Rectal smooth muscle tissue (tissue), 1 donor: Measurements from ENCODE around the gene LMX1B.

Experiments
- H3K27ac ChIP-seq: one replicate; pipeline ENCODE4 v1.7.0; 2013; ENCODE audit warnings: low read depth, low read length, inconsistent platforms
- H3K27me3 ChIP-seq: one replicate; pipeline ENCODE4 v1.7.0; 2013; ENCODE audit warnings: low read length; ENCODE audit not compliant: control insufficient read depth, insufficient read depth
- H3K36me3 ChIP-seq: one replicate; pipeline ENCODE4 v1.7.0; 2013; ENCODE audit warnings: low read length; ENCODE audit not compliant: control insufficient read depth, insufficient read depth
- H3K4me1 ChIP-seq: one replicate; pipeline ENCODE4 v1.7.0; 2013; ENCODE audit warnings: low read length; ENCODE audit not compliant: control insufficient read depth, insufficient read depth
- H3K4me3 ChIP-seq: one replicate; pipeline ENCODE4 v1.7.0; 2013; ENCODE audit warnings: low read length
- H3K9ac ChIP-seq: one replicate; pipeline ENCODE4 v1.7.0; 2013; ENCODE audit warnings: low read length

LMX1B gene

DNA sequence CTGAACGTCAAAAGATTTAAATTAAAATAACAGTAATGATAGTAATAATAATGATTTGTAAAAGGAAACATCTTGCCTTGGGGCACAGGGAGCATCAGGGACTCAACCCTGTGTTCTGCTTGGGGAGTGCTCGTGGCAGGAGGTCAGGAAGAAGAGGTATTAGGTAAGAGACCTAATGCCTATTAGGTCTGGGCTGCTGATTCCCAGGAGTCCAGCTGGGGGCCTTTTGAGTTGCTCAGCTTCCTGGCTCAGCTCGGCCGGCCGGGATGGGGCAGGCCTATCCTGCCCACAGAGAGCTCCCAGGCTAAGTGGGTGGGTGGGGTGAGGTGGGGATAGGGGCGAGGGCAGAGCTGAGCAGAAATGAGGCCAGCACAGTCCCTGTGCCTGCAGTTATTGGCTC, 17.5 kb downstream of the LMX1B start:
- Histone ChIP-seq H3K4me3 (no peak overlapping the region), H3K4me1 (no peaks in the 10 kb centered on the region), H3K27ac (no peak overlapping the region), H3K36me3 (no peaks in the 10 kb centered on the region), H3K27me3 (peaks cover 39% of the 10 kb centered on the region), H3K9ac (no peak overlapping the region)

- H3K9ac ChIP-seq, result no peak overlapping the region
- no peaks in the 10 kb centered on the region for H3K36me3 ChIP-seq
- H3K4me1 ChIP-seq, result no peaks in the 10 kb centered on the region
- no peak overlapping the region for H3K27ac ChIP-seq
- H3K27me3 ChIP-seq, result peaks cover 47% of the 10 kb centered on the region
- no peak overlapping the region for H3K4me3 ChIP-seq
Observed at GRCh38 chr9:126633881-126634558, 20.3 kb downstream of the LMX1B start.

- Histone ChIP-seq H3K4me1 (no peaks in the 10 kb centered on the region), H3K27me3 (peaks cover 48% of the 10 kb centered on the region), H3K9ac (no peak overlapping the region), H3K36me3 (no peaks in the 10 kb centered on the region), H3K4me3 (no peak overlapping the region), H3K27ac (no peak overlapping the region)
Observed at GRCh38 chr9:126635061-126635460, 21.3 kb downstream of the LMX1B start.

DNA sequence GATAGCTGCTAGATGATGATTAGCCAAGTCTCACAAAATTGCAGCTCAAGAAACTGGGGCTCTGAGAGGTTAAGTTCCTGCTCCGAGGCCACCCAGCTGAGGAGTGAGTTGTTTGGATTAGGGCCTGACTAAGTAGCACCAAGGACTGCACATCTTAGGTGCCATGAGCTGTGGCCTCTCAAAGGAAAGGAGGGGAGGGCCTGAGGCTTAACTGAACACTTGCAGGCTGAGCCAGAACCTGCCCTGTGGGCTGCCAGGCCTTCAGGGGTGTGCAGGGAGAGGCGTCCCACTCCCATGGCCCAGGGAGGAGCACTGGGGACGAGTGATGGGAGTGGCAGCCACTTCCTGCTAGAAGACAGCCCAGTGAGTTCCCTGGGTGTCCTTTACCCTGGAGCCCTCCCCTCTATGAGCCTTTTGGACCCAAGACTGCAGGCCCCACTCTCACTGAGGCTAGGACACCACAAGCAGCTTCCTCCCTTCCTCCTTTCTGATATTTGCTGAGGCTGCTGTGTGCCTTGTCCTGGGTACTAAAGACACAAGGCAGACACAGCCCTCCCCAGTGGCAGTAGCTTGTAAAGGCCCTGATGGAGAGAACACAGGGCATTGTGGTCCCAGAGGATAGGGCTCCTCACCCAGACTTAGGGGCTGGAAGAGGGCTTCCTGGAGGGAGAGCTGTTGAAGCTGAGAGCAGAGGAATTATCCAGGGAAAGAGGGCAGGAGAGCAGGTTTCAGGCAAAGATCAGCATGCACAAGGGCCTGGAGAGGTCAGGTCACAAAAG, 22.1 kb downstream of the LMX1B start:
- Histone ChIP-seq H3K4me1 (no peaks in the 10 kb centered on the region), H3K9ac (no peak overlapping the region), H3K36me3 (no peaks in the 10 kb centered on the region), H3K27ac (no peak overlapping the region), H3K4me3 (no peak overlapping the region), H3K27me3 (peaks cover 48% of the 10 kb centered on the region)

DNA sequence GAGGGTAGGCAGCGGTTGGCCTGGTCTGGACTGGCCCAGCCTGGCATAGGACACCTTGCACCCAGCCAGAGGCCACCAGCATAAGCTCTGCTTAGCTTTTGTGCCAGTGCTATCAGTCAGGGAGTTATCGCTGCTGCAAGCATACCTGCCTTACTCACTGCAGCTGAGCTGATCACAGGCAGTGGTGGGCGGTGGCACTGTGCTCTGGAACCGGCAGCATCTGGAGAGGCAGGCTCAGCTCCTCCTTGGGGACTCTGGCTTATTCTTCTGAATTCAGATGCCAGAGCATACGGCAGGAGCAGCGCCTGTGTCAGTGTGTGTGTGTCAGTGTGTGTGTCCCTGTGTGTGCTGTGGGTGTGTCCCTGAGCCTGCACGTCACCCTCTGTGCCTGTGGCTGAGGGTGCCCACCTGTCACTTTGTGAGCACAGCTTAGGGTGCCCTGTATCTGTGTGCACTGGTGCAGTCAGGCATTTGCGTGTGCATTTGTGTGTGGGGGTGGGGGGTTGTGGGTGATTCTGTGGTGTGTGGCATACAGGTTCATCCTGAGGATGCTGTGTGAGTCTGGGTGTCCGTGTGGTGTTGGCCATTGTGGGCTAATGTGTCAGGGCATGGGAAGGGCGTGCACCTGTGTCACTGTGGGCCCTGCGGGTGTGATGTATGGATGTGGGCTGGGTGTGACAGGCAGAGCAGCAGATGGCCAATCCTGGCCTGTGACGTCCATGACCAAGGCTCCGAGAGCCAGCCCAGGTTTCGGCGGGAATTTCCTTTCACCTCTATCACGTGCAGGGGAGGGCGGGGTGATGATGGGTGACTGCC, 23.5 kb downstream of the LMX1B start:
- no peaks in the 10 kb centered on the region for H3K4me1 ChIP-seq
- H3K9ac ChIP-seq, result no peak overlapping the region
- H3K27me3 ChIP-seq, result peaks cover 43% of the 10 kb centered on the region
- H3K4me3 ChIP-seq, result no peak overlapping the region
- no peaks in the 10 kb centered on the region for H3K36me3 ChIP-seq
- no peak overlapping the region for H3K27ac ChIP-seq

DNA sequence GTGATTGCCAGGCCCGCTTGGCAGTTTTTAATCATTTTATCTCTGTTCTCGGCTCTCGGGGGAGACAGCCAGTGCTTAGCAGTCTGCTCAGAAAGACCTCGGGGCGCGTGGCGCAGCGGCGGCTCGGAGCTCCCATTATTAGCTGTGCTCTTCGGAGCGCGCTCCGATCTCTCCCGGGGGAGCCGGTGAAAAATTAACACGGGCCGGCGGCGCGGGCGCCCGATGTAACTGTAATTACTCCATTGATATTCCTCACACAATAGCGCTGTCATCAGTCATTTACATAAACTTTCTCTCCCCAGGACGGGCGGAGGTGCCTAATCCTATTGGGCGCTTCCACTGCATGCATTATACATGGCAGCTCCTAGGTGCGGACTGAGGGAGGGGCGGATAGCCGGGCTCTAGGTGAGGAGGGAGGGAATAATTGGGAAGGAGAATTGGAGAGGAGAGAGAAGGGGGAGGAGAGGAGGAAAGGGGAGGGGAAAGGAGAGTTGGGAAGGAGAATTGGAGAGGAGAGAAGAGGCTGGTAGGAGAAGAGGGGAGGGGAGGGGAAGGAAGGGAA, 24.9 kb downstream of the LMX1B start:
- no peaks in the 10 kb centered on the region for H3K4me1 ChIP-seq
- no peak overlapping the region for H3K9ac ChIP-seq
- no peaks in the 10 kb centered on the region for H3K36me3 ChIP-seq
- no peak overlapping the region for H3K27ac ChIP-seq
- no peak overlapping the region for H3K4me3 ChIP-seq
- H3K27me3 ChIP-seq, result peaks cover 44% of the 10 kb centered on the region

DNA sequence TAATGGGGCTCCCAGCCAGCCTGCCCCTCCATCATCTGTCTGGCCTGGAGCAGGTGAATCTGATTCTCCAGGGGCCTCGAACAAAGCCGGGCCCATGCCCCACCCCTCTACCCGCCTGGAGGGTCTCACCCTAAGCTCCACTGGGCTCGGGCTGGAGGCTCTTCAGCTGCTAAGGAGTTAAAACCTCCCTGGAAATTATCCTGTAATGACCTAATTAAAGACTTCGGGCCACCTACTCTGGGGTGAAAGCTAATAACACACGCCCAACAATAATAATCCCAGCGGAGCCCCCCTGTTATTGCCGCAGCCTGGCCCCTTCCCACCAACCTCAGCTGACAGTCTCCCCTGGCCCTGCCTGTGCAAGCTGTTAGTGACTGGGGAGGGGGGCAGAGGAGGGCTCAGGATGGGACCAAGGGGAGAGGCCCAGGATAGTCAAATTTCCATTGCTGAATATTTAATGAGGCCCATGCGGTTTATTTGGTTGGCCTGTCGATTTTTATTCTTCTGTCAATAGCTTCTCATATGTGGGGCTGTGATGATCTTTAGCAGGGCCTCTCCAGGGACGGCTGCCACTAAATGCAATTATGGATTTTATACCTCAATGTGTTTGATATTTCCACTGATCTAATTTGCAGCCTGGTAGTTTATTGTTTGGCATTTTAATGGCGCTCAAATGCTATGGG, 25.7 kb downstream of the LMX1B start:
- Histone ChIP-seq H3K4me3 (no peak overlapping the region), H3K4me1 (no peaks in the 10 kb centered on the region), H3K36me3 (no peaks in the 10 kb centered on the region), H3K27ac (no peak overlapping the region), H3K27me3 (peaks cover 38% of the 10 kb centered on the region), H3K9ac (no peak overlapping the region)

DNA sequence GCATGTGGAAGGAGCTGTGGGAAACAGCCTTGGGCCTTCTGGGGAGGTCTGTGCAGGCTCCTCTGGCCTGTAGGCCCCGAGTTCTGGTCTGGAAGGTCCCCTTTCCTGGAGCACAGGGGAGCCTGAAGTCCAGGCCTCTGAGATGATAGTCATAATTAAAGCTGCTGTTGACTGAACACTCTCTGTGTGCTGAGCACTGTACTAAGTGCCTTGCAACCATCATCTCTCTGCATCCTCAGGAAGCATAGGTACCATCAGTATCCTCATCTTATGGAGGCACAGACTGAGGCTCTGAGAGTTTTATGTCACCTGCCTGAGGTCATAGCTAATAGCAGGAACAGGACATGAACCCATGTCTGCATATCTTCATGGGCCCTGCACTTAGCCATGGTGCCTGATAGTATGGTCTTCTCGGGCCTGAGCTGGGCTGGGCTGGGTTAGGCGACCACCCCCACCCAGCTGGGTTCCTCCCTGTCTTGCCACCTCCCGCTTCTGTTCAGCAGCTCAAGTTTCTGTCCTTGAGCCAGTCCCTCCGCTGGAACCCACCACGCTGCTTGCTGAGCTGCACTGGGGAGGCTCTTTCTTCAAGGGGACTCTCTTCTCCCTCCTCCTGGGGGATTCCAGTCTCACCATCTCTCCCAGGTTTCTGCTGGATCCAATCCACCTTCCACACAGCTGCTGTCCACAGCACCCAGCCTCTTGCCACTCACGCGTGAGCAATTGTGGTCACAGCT, 27.6 kb downstream of the LMX1B start:
- no peak overlapping the region for H3K9ac ChIP-seq
- no peaks in the 10 kb centered on the region for H3K36me3 ChIP-seq
- no peak overlapping the region for H3K4me3 ChIP-seq
- no peak overlapping the region for H3K27ac ChIP-seq
- peaks cover 46% of the 10 kb centered on the region for H3K27me3 ChIP-seq
- no peaks in the 10 kb centered on the region for H3K4me1 ChIP-seq

DNA sequence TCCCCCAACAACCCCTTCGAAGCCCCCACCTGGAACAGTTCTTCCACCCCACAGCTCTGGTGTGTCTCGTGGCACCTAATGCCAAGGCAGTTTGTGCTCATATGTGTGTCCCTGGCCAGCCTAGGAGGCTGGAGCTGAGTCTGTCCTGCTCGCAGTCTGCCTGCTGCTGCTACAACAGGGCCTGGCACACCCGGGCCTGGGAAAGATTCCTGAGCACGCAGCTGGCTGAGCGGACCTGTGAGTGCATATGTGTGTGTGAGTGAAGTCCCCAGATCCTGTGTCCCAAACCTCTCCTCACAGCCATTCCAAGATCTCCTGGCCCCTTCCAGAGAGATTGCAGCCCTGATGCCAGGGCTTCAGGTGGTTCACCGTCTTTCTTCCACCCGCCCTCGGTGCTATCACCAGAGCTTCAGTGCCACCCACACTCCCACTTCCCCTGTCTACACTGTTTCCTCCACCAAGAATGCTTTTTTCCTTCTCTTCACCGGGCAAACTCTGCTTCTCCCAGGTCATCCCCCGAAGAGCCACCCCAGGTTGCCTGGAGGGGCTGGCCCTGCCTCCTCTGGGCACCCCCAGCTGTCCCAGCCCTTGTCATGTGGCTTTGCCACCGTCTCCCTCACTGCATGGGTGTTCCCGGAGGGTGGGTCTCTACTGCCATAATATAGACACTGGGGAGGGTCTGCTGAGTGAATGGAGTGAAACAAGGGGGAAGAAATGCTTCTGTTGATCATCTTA, 28.4 kb downstream of the LMX1B start:
- Histone ChIP-seq H3K27ac (no peak overlapping the region), H3K4me1 (no peaks in the 10 kb centered on the region), H3K36me3 (no peaks in the 10 kb centered on the region), H3K9ac (no peak overlapping the region), H3K27me3 (peaks cover 43% of the 10 kb centered on the region), H3K4me3 (no peak overlapping the region)

- Histone ChIP-seq H3K27me3 (peaks cover 37% of the 10 kb centered on the region), H3K36me3 (no peaks in the 10 kb centered on the region), H3K4me1 (no peaks in the 10 kb centered on the region), H3K27ac (no peak overlapping the region), H3K4me3 (no peak overlapping the region), H3K9ac (no peak overlapping the region)
Observed at GRCh38 chr9:126642839-126643238, 29.1 kb downstream of the LMX1B start.

GRCh38 chr9:126643945-126644527, 30.3 kb downstream of the LMX1B start:
- peaks cover 28% of the 10 kb centered on the region for H3K27me3 ChIP-seq
- no peaks in the 10 kb centered on the region for H3K36me3 ChIP-seq
- H3K27ac ChIP-seq, result no peak overlapping the region
- H3K4me3 ChIP-seq, result no peak overlapping the region
- no peaks in the 10 kb centered on the region for H3K4me1 ChIP-seq
- no peak overlapping the region for H3K9ac ChIP-seq
